ENCODE data around the gene SPTLC3.

Gene SPTLC3

GRCh38 chr20:13094976-13095375 lies 86.2 kb downstream of the SPTLC3 start:
- TF ChIP-seq TAF1 (IDR thresholded peaks at IDR 0.05; ENCODE audit: low read depth) (no peak), FOXM1 (IDR thresholded peaks at IDR 0.05; ENCODE audit: borderline replicate concordance, low read depth) (no peak)

GRCh38 chr20:13098720-13099355 lies 90.1 kb downstream of the SPTLC3 start:
- TF ChIP-seq EGR1 (IDR thresholded peaks at IDR 0.05) (no peak), TEAD4 (IDR thresholded peaks at IDR 0.05) (no peak), USF1 (IDR thresholded peaks at IDR 0.05) (no peak), TCF12 (IDR thresholded peaks at IDR 0.05; ENCODE audit: low read depth) (no peak), ZBTB7A (IDR thresholded peaks at IDR 0.05; ENCODE audit: low read depth) (no peak), MAX (IDR thresholded peaks at IDR 0.05) (no peak), CREB1 (IDR thresholded peaks at IDR 0.05; ENCODE audit: low read depth) (no peak), YY1 (IDR thresholded peaks at IDR 0.05; ENCODE audit: low read depth) (no peak), FOXM1 (IDR thresholded peaks at IDR 0.05; ENCODE audit: borderline replicate concordance, low read depth) (no peak)

- no peak for TF ChIP-seq USF1 (IDR thresholded peaks at IDR 0.05)
- no peak for TF ChIP-seq TAF1 (IDR thresholded peaks at IDR 0.05; ENCODE audit: low read depth)
- TF ChIP-seq EGR1 (IDR thresholded peaks at IDR 0.05): no peak
Measured at GRCh38 chr20:13099676-13100075, 90.9 kb downstream of the SPTLC3 start.

GRCh38 chr20:13101276-13101675 lies 92.5 kb downstream of the SPTLC3 start:
- TF ChIP-seq TAF1 (IDR thresholded peaks at IDR 0.05; ENCODE audit: low read depth) (no peak), FOXM1 (IDR thresholded peaks at IDR 0.05; ENCODE audit: borderline replicate concordance, low read depth) (no peak), EP300 (IDR thresholded peaks at IDR 0.05; ENCODE audit: borderline replicate concordance) (no peak), CEBPB (IDR thresholded peaks at IDR 0.05) (no peak), TEAD4 (IDR thresholded peaks at IDR 0.05) (no peak), YY1 (IDR thresholded peaks at IDR 0.05; ENCODE audit: low read depth) (no peak), REST (IDR thresholded peaks at IDR 0.05; ENCODE audit: low read depth) (no peak), MAX (IDR thresholded peaks at IDR 0.05) (no peak), EGR1 (IDR thresholded peaks at IDR 0.05) (no peak), RAD21 (IDR thresholded peaks at IDR 0.05; ENCODE audit: low read depth) (no peak), TCF12 (IDR thresholded peaks at IDR 0.05; ENCODE audit: low read depth) (no peak), ZBTB7A (IDR thresholded peaks at IDR 0.05; ENCODE audit: low read depth) (no peak), NFIC (IDR thresholded peaks at IDR 0.05) (no peak), CREB1 (IDR thresholded peaks at IDR 0.05; ENCODE audit: low read depth) (no peak), USF1 (IDR thresholded peaks at IDR 0.05) (no peak)

DNA sequence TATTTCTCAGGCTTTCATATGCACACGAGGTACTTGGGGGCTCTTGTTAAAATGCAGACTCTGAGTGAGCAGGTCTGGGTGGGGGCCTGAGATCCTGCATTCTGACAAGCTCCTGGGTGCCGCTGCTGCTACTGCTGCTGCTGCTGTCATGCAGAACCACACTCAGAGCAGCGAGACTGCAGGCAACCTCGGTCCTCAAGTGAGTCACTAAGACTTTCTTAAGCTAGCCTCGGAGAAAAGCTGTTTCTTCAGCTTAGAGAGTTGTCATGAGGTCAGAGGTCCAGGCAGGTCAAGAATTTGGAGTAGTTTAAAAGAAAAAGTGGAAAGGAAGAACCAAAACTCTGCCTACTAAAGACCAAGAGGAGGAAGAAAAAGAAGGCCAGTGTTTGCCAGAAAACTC lies 92.9 kb downstream of the SPTLC3 start:
- TF ChIP-seq YY1 (IDR thresholded peaks at IDR 0.05; ENCODE audit: low read depth) (no peak), TEAD4 (IDR thresholded peaks at IDR 0.05) (no peak), CREB1 (IDR thresholded peaks at IDR 0.05; ENCODE audit: low read depth) (no peak), USF1 (IDR thresholded peaks at IDR 0.05) (no peak), MAX (IDR thresholded peaks at IDR 0.05) (no peak), TCF12 (IDR thresholded peaks at IDR 0.05; ENCODE audit: low read depth) (no peak)

- TF ChIP-seq TCF12 (IDR thresholded peaks at IDR 0.05; ENCODE audit: low read depth) (no peak), TAF1 (IDR thresholded peaks at IDR 0.05; ENCODE audit: low read depth) (no peak), EP300 (IDR thresholded peaks at IDR 0.05; ENCODE audit: borderline replicate concordance) (no peak), FOXM1 (IDR thresholded peaks at IDR 0.05; ENCODE audit: borderline replicate concordance, low read depth) (no peak), REST (IDR thresholded peaks at IDR 0.05; ENCODE audit: low read depth) (no peak), MAX (IDR thresholded peaks at IDR 0.05) (no peak), ZBTB7A (IDR thresholded peaks at IDR 0.05; ENCODE audit: low read depth) (no peak), NFIC (IDR thresholded peaks at IDR 0.05) (no peak), TEAD4 (IDR thresholded peaks at IDR 0.05) (no peak), RAD21 (IDR thresholded peaks at IDR 0.05; ENCODE audit: low read depth) (no peak), YY1 (IDR thresholded peaks at IDR 0.05; ENCODE audit: low read depth) (no peak), USF1 (IDR thresholded peaks at IDR 0.05) (no peak), EGR1 (IDR thresholded peaks at IDR 0.05) (no peak)
Measured at GRCh38 chr20:13102237-13102636, 93.5 kb downstream of the SPTLC3 start.

Data from Ishikawa (cell line).